ENCODE results near the gene TEAD1. TPM values are rescaled to one million over a fixed set of nuclear protein-coding genes. Genes with fewer than 3 reads are reported as not detected.

The TEAD1 gene
- total RNA-seq, 4 donors from 2014 or later: 86.9 to 205 (median 151) TPM

- TF ChIP-seq CTCF (IDR thresholded peaks at IDR 0.05; ENCODE audit: low read depth): no peak
Observed at GRCh38 chr11:12666915-12667314, 7.3 kb upstream of the TEAD1 start.

- TF ChIP-seq CTCF (IDR thresholded peaks at IDR 0.05; ENCODE audit: low read depth): no peak
Observed at GRCh38 chr11:12667646-12668045, 6.6 kb upstream of the TEAD1 start.

GRCh38 chr11:12668166-12668565 lies 6.1 kb upstream of the TEAD1 start:
- TF ChIP-seq CTCF (IDR thresholded peaks at IDR 0.05; ENCODE audit: low read depth): no peak

GRCh38 chr11:12669930-12670329 lies 4.3 kb upstream of the TEAD1 start:
- no peak for TF ChIP-seq CTCF (IDR thresholded peaks at IDR 0.05; ENCODE audit: low read depth)

- TF ChIP-seq CTCF (IDR thresholded peaks at IDR 0.05; ENCODE audit: low read depth): no peak
Observed at GRCh38 chr11:12671370-12671769, 2.9 kb upstream of the TEAD1 start.

- no peak for TF ChIP-seq CTCF (IDR thresholded peaks at IDR 0.05; ENCODE audit: low read depth)
Observed at GRCh38 chr11:12673601-12673923, 659 bp upstream of the TEAD1 start.

- TF ChIP-seq CTCF (IDR thresholded peaks at IDR 0.05; ENCODE audit: low read depth): no peak
Observed at GRCh38 chr11:12674571-12674935, 332 bp downstream of the TEAD1 start.
